Kidney (tissue), 14 donors: ENCODE measurements around the gene GRHL1. TPM values are rescaled to one million over a fixed set of nuclear protein-coding genes. Genes with fewer than 3 reads are reported as not detected.
"Not testable (repeated sequence)": the region's sequence is repeated elsewhere in the genome, so short reads cannot be mapped to it uniquely, and the experiment has no call there.

Experiments
- DNase-seq, 5 donors: peaks; one replicate each; pipeline ENCODE4 v3.0.0-alpha.2; 2013 to 2020
- FAIRE-seq: peaks from 2 replicates; lab custom pipeline; 2012; peaks lifted over from hg19 to GRCh38; lab: Jason Lieb, UNC
- H3K27ac ChIP-seq, 2 donors: one replicate each; pipeline ENCODE4 v1.7.0; 2013; ENCODE audit warnings: low read depth in 2 of 2, low read length in 2 of 2, inconsistent platforms in 1 of 2
- H3K27me3 ChIP-seq: one replicate; pipeline ENCODE4 v1.7.1; 2013; ENCODE audit warnings: low read length, inconsistent platforms; ENCODE audit not compliant: control insufficient read depth, insufficient read depth
- H3K36me3 ChIP-seq, 3 donors: one replicate each; pipeline versions ENCODE4 v1.7.0 to v1.7.1; 2013; ENCODE audit warnings: low read length in 3 of 3, control low read depth in 1 of 3, inconsistent platforms in 1 of 3; ENCODE audit not compliant: insufficient read depth in 3 of 3, control insufficient read depth in 2 of 3
- H3K4me1 ChIP-seq, 3 donors: one replicate each; pipeline versions ENCODE4 v1.7.0 to v1.7.1; 2013; ENCODE audit warnings: low read length in 3 of 3, inconsistent platforms in 1 of 3, low read depth in 1 of 3; ENCODE audit not compliant: control insufficient read depth in 2 of 3, insufficient read depth in 2 of 3
- H3K4me3 ChIP-seq, 3 donors: one replicate each; pipeline versions ENCODE4 v1.7.0 to v1.8.1; 2013; ENCODE audit warnings: low read length in 3 of 3, control low read depth in 1 of 3, inconsistent platforms in 1 of 3
- H3K9ac ChIP-seq, 3 donors: one replicate each; pipeline versions ENCODE4 v1.7.0 to v1.7.1; 2013; ENCODE audit warnings: low read length in 3 of 3, control low read depth in 1 of 3, inconsistent platforms in 1 of 3
- H3K9me3 ChIP-seq, 3 donors: one replicate each; pipeline versions ENCODE4 v1.7.0 to v1.7.1; 2013; ENCODE audit warnings: low read length in 3 of 3, control low read depth in 1 of 3, inconsistent platforms in 1 of 3; ENCODE audit not compliant: control insufficient read depth in 2 of 3, insufficient read depth in 1 of 3
- CTCF ChIP-seq: IDR thresholded peaks from 3 replicates; pipeline ENCODE4 v1.5.1; 2012; ENCODE audit warnings: mild to moderate bottlenecking, moderate library complexity, borderline replicate concordance; ENCODE audit not compliant: insufficient read depth; ENCODE audit errors: extremely low read depth
- intact Hi-C: fragments of 100-400 bp; cut with DNase I; formaldehyde crosslinking; loops from one replicate; pipeline ENCODE4 v1.11.1; 2022
- polyA plus RNA-seq: library from polyadenylated mRNA; stranded (reverse); fragments of 350-450 nt; fragmentation: Illumina TruSeq; extraction: RNeasy Lipid Tissue Mini Kit (QIAGEN cat#74804); gene quantifications from one replicate; pipeline ENCODE4 v1.2.3, GENCODE V29; 2014; ENCODE audit warnings: low read depth, low replicate concordance; ENCODE audit not compliant: insufficient read depth
- total RNA-seq: library from RNA; stranded (reverse); fragmentation: NEBNext Ultra II Directional; extraction: Animal tissue kit (Norgen Biotek cat#: 25700); gene quantifications from one replicate; pipeline ENCODE4 v1.2.1, GENCODE V29; 2021
- donor health status: control.
- donor health status: control.
- donor health status: control.
- donor health status: control.
- donor health status: control.
- donor health status: DM: yes; HTN: yes; CAD: no.
- donor health status: Normal renal cell carcinoma (clear cell type).

The GRHL1 gene
- total and polyA plus RNA-seq, 2 donors from 2014 or later, result 2.3 to 6.0 TPM

DNA sequence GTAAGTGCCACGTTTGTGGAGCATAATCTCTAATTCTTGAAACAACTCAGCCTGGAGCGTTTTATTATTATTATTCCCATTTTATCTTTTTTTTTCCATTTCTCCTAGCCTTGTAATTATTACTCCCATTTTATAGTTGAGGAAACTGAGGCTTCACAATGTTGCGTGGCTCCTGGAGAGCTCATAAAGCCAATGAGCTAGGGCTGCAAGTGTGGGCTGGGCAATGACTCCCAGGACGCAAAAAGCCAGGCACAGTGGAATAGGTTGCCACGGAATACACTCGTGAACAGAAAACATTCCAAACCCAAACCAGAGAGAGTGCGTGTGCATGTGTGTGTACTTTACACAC is 78.4 kb downstream of the GRHL1 start:
- H3K36me3 ChIP-seq, result no peaks in the 10 kb centered on the region
- FAIRE-seq (no peak), DNase-seq (no peak)
- peaks cover 0 to 7% (median 0%) of the 10 kb centered on the region in 3 donors for H3K4me1 ChIP-seq
- no peak for TF ChIP-seq CTCF
- intact Hi-C loops, result no loop called here
- H3K27ac ChIP-seq, result peak overlapping the region in 1 of 2 donors; percentile 34
- no peaks in the 10 kb centered on the region for H3K27me3 ChIP-seq
- H3K9me3 ChIP-seq, result no peaks in the 10 kb centered on the region
- H3K9ac ChIP-seq, result no peak overlapping the region
- H3K4me3 ChIP-seq, result no peak overlapping the region

GRCh38 chr2:10030311-10030736 is 78.8 kb downstream of the GRHL1 start:
- Histone ChIP-seq H3K27ac (no peak overlapping the region), H3K4me1 (peaks cover 0 to 9% (median 0%) of the 10 kb centered on the region in 3 donors), H3K27me3 (no peaks in the 10 kb centered on the region), H3K36me3 (no peaks in the 10 kb centered on the region), H3K9ac (no peak overlapping the region), H3K9me3 (no peaks in the 10 kb centered on the region), H3K4me3 (no peak overlapping the region)
- TF ChIP-seq CTCF, result no peak
- peak; percentile 54 to 76 (median 55) for DNase-seq
- intact Hi-C loops, result no loop called here
- FAIRE-seq, result no peak

- H3K9ac ChIP-seq, H3K9me3 ChIP-seq, intact Hi-C loops, H3K4me3 ChIP-seq, FAIRE-seq, H3K36me3 ChIP-seq, H3K27ac ChIP-seq, H3K27me3 ChIP-seq: not testable (repeated sequence)
- DNase-seq, result peak in 1 of 5 donors; percentile 30
- peaks cover 0 to 13% (median 4%) of the 10 kb centered on the region in 3 donors for H3K4me1 ChIP-seq
Observed at GRCh38 chr2:10030798-10031197, 79.3 kb downstream of the GRHL1 start.

DNA sequence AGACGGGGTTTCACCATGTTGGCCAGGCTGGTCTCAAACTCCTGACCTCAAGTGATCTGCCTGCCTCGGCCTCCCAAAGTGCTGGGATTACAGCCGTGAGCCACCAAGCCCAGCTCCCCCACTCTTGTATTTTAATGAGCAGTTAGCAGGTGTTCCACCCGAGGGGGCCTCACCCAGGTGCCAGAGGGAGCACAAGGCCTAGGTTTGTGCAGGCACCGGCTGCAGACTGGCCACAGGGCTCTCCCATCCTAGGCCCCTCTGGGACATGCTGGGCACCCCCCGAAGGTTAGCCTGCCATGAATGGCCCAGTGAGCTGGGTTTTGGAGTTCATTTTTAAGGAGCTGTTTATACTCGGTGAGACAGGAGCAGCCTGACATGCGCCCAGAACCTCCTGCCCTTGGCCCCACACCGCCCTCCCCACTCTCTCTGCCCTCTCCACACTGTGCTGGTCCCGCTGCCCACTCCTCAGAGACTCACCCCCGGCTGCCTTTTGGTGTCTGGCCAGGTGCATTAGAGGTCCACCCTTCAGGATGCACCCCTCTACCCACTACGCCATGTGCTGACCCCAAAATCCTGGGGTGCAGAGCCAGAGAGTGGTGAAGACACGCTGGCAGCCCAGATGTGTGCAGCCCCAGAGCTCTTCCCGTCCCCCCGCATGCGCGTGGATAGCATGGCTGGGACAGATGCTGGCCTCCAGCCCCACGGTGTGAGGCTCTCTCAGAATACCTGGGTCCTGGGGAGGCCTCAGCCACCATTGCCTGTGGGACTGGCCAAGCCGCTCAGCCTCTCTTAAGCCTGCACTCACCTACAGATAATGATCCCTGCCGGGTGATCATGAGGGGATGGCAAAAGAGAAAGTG is 80.6 kb downstream of the GRHL1 start:
- FAIRE-seq, result no peak
- Histone ChIP-seq H3K27ac (no peak overlapping the region), H3K4me1 (peaks cover 0 to 25% (median 17%) of the 10 kb centered on the region in 3 donors), H3K9me3 (no peaks in the 10 kb centered on the region), H3K9ac (no peak overlapping the region), H3K27me3 (no peaks in the 10 kb centered on the region), H3K4me3 (no peak overlapping the region), H3K36me3 (no peaks in the 10 kb centered on the region)
- intact Hi-C loops, result no loop called here
- DNase-seq, result peak in 2 of 5 donors; percentile 33 to 72
- no peak for TF ChIP-seq CTCF
